Tongue (tissue), 2 donors: Measurements from ENCODE around the gene AQP10. TPM values are rescaled to one million over a fixed set of nuclear protein-coding genes. Genes with fewer than 3 reads are reported as not detected.

Experiments used
- small RNA-seq: library from RNA; depleted of rRNA; stranded (forward); fragments of <200 nt; gene quantifications from one replicate; pipeline ENCODE3, GENCODE V24; 2014; ENCODE audit warnings: low replicate concordance
- total RNA-seq: library from RNA; depleted of rRNA; stranded (reverse); fragments of >200 nt; gene quantifications from one replicate; pipeline ENCODE4 v1.2.3, GENCODE V29; 2014

The AQP10 gene
- total RNA-seq, 1 donor from 2014 or later, result not detected

Small RNA genes lying within 50 kb of the gene (small RNA-seq; reads per million reads assigned to genes)
- not detected for gene RF00273
- not detected for gene RNU6-121P
- not detected for gene RNU6-239P
- gene RNU7-57P, result not detected

Other genes starting within 250 kb of the AQP10 start
- 0.21 TPM for gene NUP210L, start 166.0 kb upstream of the AQP10 start, total RNA-seq
- gene TPM3, start 129.0 kb upstream of the AQP10 start, total RNA-seq, result 278 TPM
- gene CFAP141, start 114.8 kb upstream of the AQP10 start, total RNA-seq, result not detected
- 70.5 TPM for gene UBAP2L, start 100.1 kb upstream of the AQP10 start, total RNA-seq
- gene HAX1, start 48.5 kb upstream of the AQP10 start, total RNA-seq, result 92.5 TPM
- 46.8 TPM for gene ATP8B2, start 4.4 kb downstream of the AQP10 start, total RNA-seq
- 35.0 TPM for gene IL6R, start 84.2 kb downstream of the AQP10 start, total RNA-seq
- gene TDRD10, start 181.1 kb downstream of the AQP10 start, total RNA-seq, result 3.7 TPM
- 10.7 TPM for gene SHE, start 181.3 kb downstream of the AQP10 start, total RNA-seq
- 28.5 TPM for gene UBE2Q1, start 237.6 kb downstream of the AQP10 start, total RNA-seq
- 0.72 TPM for gene CHRNB2, start 246.7 kb downstream of the AQP10 start, total RNA-seq